Stimulated activated CD8-positive, alpha-beta memory T cell treated with anti-CD3 and anti-CD28 coated beads, Interleukin-7, amount 100 ng/mL, for 48 hours (primary cell): Measurements from ENCODE around the gene CCDC30.
A peak's percentile ranks its signal among the peaks of the same experiment; 100 is the strongest.
"Not testable (repeated sequence)": the region's sequence is repeated elsewhere in the genome, so short reads cannot be mapped to it uniquely, and the experiment has no call there.

Experiments
- DNase-seq, 2 donors: peaks; one replicate each; pipeline ENCODE4 v3.0.0-alpha.2; 2020; ENCODE audit warnings: low read depth in 1 of 2; ENCODE audit errors: extremely low read depth in 1 of 2

CCDC30 gene

GRCh38 chr1:42449256-42449655, 13.8 kb upstream of the CCDC30 start:
- no peak for DNase-seq

GRCh38 chr1:42450061-42450460, 13.0 kb upstream of the CCDC30 start:
- no peak for DNase-seq

GRCh38 chr1:42453386-42453785, 9.7 kb upstream of the CCDC30 start:
- no peak for DNase-seq

GRCh38 chr1:42454403-42454802, 8.7 kb upstream of the CCDC30 start:
- DNase-seq = no peak

- DNase-seq = peak; percentile 83 to 89
Observed at GRCh38 chr1:42456010-42456753, 6.9 kb upstream of the CCDC30 start, which contains the start of the genes PPCS and ZMYND12. Gene PPCS, plus strand, starts transcription at chr1:42456543. Its CDS starts 23 bp downstream, at chr1:42456566. Gene ZMYND12, minus strand, starts transcription at chr1:42456022. Its CDS starts 25 bp downstream, at chr1:42455997.

- peak in 1 of 2 donors; percentile 30 for DNase-seq
Observed at GRCh38 chr1:42456754-42457089, 6.4 kb upstream of the CCDC30 start.

- no peak for DNase-seq
Observed at GRCh38 chr1:42461196-42461595, 1.9 kb upstream of the CCDC30 start.

- no peak for DNase-seq
Observed at GRCh38 chr1:42463921-42464320, 835 bp downstream of the CCDC30 start.

GRCh38 chr1:42466030-42466429, 2.9 kb downstream of the CCDC30 start:
- no peak for DNase-seq

- no peak for DNase-seq
Observed at GRCh38 chr1:42469727-42470126, 6.6 kb downstream of the CCDC30 start.

- DNase-seq = no peak
Observed at GRCh38 chr1:42476605-42477004, 13.5 kb downstream of the CCDC30 start.

- DNase-seq = not testable (repeated sequence)
Observed at GRCh38 chr1:42477354-42477753, 14.3 kb downstream of the CCDC30 start.

GRCh38 chr1:42477775-42478174, 14.7 kb downstream of the CCDC30 start:
- DNase-seq = no peak

- DNase-seq = no peak
Observed at GRCh38 chr1:42479621-42480020, 16.5 kb downstream of the CCDC30 start.

- no peak for DNase-seq
Observed at GRCh38 chr1:42480921-42481320, 17.8 kb downstream of the CCDC30 start.

GRCh38 chr1:42482635-42483153, 19.6 kb downstream of the CCDC30 start:
- DNase-seq = no peak

GRCh38 chr1:42484382-42484781, 21.3 kb downstream of the CCDC30 start:
- no peak for DNase-seq

GRCh38 chr1:42490237-42490636, 27.2 kb downstream of the CCDC30 start:
- no peak for DNase-seq

- DNase-seq = not testable (repeated sequence)
Observed at GRCh38 chr1:42502031-42502430, 38.9 kb downstream of the CCDC30 start.

GRCh38 chr1:42504535-42505128, 41.5 kb downstream of the CCDC30 start:
- DNase-seq = no peak

GRCh38 chr1:42506576-42506975, 43.5 kb downstream of the CCDC30 start:
- DNase-seq = no peak

- not testable (repeated sequence) for DNase-seq
Observed at GRCh38 chr1:42511581-42512155, 48.6 kb downstream of the CCDC30 start.
